ENCODE data around the gene FGF23.

Gene FGF23

DNA sequence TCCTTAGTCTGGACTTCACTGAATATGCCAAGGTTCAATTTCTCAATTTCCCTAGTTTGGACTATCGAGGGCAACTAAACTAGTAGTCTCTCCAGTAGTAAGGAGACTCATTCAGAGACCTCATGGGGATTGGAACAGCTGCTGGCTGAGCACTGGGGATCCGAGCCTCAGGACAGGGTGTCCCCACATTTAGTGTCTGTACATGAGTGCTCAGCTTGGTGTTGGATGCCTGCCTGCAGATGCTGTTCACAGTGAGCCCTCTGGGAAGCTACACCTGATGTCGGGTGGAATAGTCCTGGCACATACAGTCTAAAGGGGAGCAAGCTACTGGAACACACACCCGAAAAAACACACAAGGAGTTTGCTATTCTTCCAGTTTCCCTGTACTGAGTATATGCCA lies 820 bp upstream of the FGF23 start:
- H3K27ac ChIP-seq (ENCODE audit: low read depth, low read length): no peak overlapping the region
- H3K4me3 ChIP-seq (ENCODE audit: low read depth in 1 of 2, low read length in 2 of 2): no peak overlapping the region
- peaks cover 0 to 4% of the 10 kb centered on the region in 2 donors for H3K27me3 ChIP-seq (ENCODE audit: control insufficient read depth in 1 of 2, insufficient read depth in 2 of 2, low read length in 2 of 2)
- H3K4me1 ChIP-seq (ENCODE audit: insufficient read depth, low read length): no peaks in the 10 kb centered on the region
- H3K36me3 ChIP-seq (ENCODE audit: insufficient read depth, low read length): no peaks in the 10 kb centered on the region
- no peaks in the 10 kb centered on the region for H3K9me3 ChIP-seq (ENCODE audit: low read length)
- no peak overlapping the region for H3K9ac ChIP-seq (ENCODE audit: low read length)

DNA sequence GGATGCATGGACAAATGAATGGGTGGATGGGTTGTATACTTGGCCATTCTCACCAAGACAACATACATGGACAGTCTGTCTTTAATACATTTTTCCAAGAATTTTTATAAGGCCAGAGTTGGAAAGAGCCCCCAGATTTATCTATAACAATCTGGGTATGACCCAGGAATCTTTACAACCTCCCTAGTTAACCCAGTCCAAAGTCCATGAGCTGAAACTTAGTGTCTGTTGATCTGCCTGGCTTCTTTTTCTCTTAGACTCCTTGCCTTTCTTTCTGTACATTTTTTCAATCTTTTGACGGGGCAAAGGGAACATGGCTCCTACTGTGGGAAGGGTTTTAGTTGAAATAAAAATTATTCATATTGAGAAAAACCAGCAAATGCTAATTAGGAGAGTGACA lies 740 bp downstream of the FGF23 start:
- Histone ChIP-seq H3K9ac (ENCODE audit: low read length) (no peak overlapping the region), H3K4me3 (ENCODE audit: low read depth in 1 of 2, low read length in 2 of 2) (no peak overlapping the region), H3K4me1 (ENCODE audit: insufficient read depth, low read length) (no peaks in the 10 kb centered on the region), H3K36me3 (ENCODE audit: insufficient read depth, low read length) (no peaks in the 10 kb centered on the region), H3K9me3 (ENCODE audit: low read length) (no peaks in the 10 kb centered on the region), H3K27ac (ENCODE audit: low read depth, low read length) (no peak overlapping the region), H3K27me3 (ENCODE audit: control insufficient read depth in 1 of 2, insufficient read depth in 2 of 2, low read length in 2 of 2) (peaks cover 0 to 4% of the 10 kb centered on the region in 2 donors)

DNA sequence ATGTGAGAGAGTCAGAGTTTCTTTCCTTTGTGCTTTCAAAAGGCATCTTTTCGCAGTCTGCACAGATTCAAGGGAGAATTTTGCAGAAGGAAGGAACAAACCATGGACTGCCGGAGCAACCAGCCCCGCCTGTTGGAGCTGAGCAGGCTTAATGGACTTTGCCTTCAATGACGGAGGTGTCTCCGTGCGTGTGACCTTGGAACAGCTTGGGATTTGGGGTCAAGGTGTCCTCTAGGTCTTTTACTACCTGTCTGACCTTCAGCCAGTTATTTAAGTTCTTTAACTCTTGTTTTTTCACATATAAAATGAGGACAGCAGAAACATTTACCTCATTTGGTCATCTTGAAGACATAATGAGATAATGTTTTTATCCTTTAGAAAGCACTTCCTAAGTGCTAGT lies 4.1 kb downstream of the FGF23 start:
- Histone ChIP-seq H3K27ac (ENCODE audit: low read depth, low read length) (no peak overlapping the region), H3K9me3 (ENCODE audit: low read length) (no peaks in the 10 kb centered on the region), H3K27me3 (ENCODE audit: control insufficient read depth in 1 of 2, insufficient read depth in 2 of 2, low read length in 2 of 2) (peaks cover 0 to 4% of the 10 kb centered on the region in 2 donors), H3K36me3 (ENCODE audit: insufficient read depth, low read length) (no peaks in the 10 kb centered on the region), H3K4me1 (ENCODE audit: insufficient read depth, low read length) (no peaks in the 10 kb centered on the region), H3K9ac (ENCODE audit: low read length) (no peak overlapping the region), H3K4me3 (ENCODE audit: low read depth in 1 of 2, low read length in 2 of 2) (no peak overlapping the region)

DNA sequence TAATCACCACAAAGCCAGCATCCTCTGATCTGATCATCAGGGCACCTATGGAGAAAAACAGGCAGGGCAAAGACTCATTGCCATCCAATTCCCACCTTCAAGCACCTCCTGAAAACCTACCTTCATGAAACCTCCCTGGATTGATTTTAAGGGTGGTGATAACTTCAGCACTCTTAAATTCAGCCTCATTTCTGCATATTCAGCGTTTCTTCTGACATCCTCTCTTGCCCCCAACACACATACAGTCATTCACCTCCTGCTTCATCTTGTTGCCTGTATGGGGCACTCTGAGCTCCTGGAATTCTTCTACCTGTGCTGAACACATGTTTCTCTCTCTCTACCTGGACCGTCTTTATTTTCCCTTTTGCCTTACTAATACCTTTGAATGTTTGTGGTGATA lies 6.9 kb downstream of the FGF23 start:
- Histone ChIP-seq H3K9me3 (ENCODE audit: low read length) (no peaks in the 10 kb centered on the region), H3K4me3 (ENCODE audit: low read depth in 1 of 2, low read length in 2 of 2) (no peak overlapping the region), H3K36me3 (ENCODE audit: insufficient read depth, low read length) (no peaks in the 10 kb centered on the region), H3K27me3 (ENCODE audit: control insufficient read depth in 1 of 2, insufficient read depth in 2 of 2, low read length in 2 of 2) (no peaks in the 10 kb centered on the region), H3K27ac (ENCODE audit: low read depth, low read length) (no peak overlapping the region), H3K9ac (ENCODE audit: low read length) (no peak overlapping the region), H3K4me1 (ENCODE audit: insufficient read depth, low read length) (no peaks in the 10 kb centered on the region)

DNA sequence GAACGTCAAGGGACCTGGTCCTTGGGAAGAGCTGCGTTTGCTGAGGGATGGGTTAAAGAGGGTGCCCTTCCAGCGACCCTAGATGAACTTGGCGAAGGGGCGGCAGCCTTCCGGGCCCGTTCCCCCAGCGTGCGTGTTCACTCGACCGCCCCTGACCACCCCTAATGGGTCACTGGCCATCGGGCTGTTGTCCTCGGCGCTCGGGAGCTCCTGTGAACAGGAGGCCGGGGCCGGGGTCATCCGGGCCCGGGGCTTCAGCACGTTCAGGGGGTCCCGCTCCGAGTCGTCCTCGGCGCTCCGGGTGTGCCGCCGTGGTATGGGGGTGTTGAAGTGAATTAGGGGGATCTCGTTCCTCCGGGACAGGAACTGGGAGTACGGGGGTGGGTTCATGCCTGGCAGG lies 9.2 kb downstream of the FGF23 start:
- H3K4me3 ChIP-seq (ENCODE audit: low read depth in 1 of 2, low read length in 2 of 2): no peak overlapping the region
- no peaks in the 10 kb centered on the region for H3K4me1 ChIP-seq (ENCODE audit: insufficient read depth, low read length)
- H3K27ac ChIP-seq (ENCODE audit: low read depth, low read length): no peak overlapping the region
- H3K9me3 ChIP-seq (ENCODE audit: low read length): no peaks in the 10 kb centered on the region
- no peak overlapping the region for H3K9ac ChIP-seq (ENCODE audit: low read length)
- no peaks in the 10 kb centered on the region for H3K36me3 ChIP-seq (ENCODE audit: insufficient read depth, low read length)
- no peaks in the 10 kb centered on the region for H3K27me3 ChIP-seq (ENCODE audit: control insufficient read depth in 1 of 2, insufficient read depth in 2 of 2, low read length in 2 of 2)

DNA sequence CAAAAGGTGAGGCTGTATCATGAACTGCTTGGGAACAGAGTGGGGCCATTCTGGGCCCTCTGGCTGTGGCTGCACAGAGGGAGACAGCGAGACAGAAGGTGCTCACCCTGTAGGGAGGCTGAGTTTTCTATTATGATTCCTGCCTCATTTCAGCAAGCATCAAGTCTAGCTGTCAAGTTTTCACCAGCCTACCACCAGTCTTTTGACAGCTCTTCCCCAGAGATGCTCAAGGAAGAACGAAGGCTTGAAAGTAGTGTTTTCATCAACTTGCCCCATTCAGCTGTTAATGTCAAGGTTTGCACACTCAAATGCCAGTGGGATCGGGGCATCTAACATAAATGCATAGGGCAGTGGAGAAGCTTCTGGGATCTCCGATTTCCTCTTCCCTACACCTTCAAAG lies 10.0 kb downstream of the FGF23 start:
- H3K9ac ChIP-seq (ENCODE audit: low read length): no peak overlapping the region
- H3K4me3 ChIP-seq (ENCODE audit: low read depth in 1 of 2, low read length in 2 of 2): no peak overlapping the region

DNA sequence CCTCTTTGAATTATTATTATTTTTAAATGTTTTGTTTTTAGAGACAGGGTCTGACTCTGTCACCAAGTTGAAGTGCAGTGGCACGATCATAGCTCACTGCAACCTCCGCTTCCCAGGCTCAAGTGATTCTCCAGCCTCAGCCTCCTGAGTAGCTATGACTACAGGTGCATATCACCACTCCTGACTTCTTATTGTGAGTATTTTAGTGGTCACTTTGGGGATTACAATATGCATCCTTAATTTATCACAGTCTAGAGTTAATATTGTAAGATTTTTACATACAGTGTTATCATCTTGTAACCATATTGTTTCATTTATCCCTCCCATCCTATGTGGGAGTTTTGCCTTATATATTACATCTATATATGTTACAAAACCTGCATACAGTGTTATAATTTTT lies 13.4 kb downstream of the FGF23 start:
- Histone ChIP-seq H3K27ac (ENCODE audit: low read depth, low read length) (no peak overlapping the region), H3K4me3 (ENCODE audit: low read depth in 1 of 2, low read length in 2 of 2) (no peak overlapping the region), H3K9ac (ENCODE audit: low read length) (no peak overlapping the region), H3K36me3 (ENCODE audit: insufficient read depth, low read length) (no peaks in the 10 kb centered on the region), H3K27me3 (ENCODE audit: control insufficient read depth in 1 of 2, insufficient read depth in 2 of 2, low read length in 2 of 2) (no peaks in the 10 kb centered on the region), H3K4me1 (ENCODE audit: insufficient read depth, low read length) (no peaks in the 10 kb centered on the region), H3K9me3 (ENCODE audit: low read length) (no peaks in the 10 kb centered on the region)

More for the DNA sequence above, 10.0 kb downstream of the FGF23 start:
- Histone ChIP-seq H3K36me3 (ENCODE audit: insufficient read depth, low read length) (no peaks in the 10 kb centered on the region), H3K4me1 (ENCODE audit: insufficient read depth, low read length) (no peaks in the 10 kb centered on the region), H3K27me3 (ENCODE audit: control insufficient read depth in 1 of 2, insufficient read depth in 2 of 2, low read length in 2 of 2) (no peaks in the 10 kb centered on the region), H3K27ac (ENCODE audit: low read depth, low read length) (no peak overlapping the region), H3K9me3 (ENCODE audit: low read length) (no peaks in the 10 kb centered on the region)

DNA sequence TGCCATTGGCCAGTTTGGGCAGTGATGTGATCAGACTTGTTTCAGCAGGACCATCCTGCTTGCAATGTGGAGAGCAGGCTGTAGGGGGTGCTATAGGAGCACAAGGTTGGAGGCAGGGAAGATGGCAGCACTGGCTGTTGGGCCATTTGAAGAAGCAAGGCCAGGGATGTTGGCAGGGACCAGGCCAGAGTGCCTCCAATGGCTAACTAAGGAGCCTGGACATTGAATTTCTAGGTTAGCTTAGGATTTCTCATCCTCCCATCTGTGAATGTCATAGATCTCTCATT lies 23.5 kb downstream of the FGF23 start:
- H3K27me3 ChIP-seq (ENCODE audit: control insufficient read depth in 1 of 2, insufficient read depth in 2 of 2, low read length in 2 of 2): no peaks in the 10 kb centered on the region
- H3K36me3 ChIP-seq (ENCODE audit: insufficient read depth, low read length): peaks cover 13% of the 10 kb centered on the region
- H3K4me3 ChIP-seq (ENCODE audit: low read depth in 1 of 2, low read length in 2 of 2): no peak overlapping the region
- H3K27ac ChIP-seq (ENCODE audit: low read depth, low read length): no peak overlapping the region
- H3K4me1 ChIP-seq (ENCODE audit: insufficient read depth, low read length): no peaks in the 10 kb centered on the region
- no peaks in the 10 kb centered on the region for H3K9me3 ChIP-seq (ENCODE audit: low read length)
- H3K9ac ChIP-seq (ENCODE audit: low read length): no peak overlapping the region

DNA sequence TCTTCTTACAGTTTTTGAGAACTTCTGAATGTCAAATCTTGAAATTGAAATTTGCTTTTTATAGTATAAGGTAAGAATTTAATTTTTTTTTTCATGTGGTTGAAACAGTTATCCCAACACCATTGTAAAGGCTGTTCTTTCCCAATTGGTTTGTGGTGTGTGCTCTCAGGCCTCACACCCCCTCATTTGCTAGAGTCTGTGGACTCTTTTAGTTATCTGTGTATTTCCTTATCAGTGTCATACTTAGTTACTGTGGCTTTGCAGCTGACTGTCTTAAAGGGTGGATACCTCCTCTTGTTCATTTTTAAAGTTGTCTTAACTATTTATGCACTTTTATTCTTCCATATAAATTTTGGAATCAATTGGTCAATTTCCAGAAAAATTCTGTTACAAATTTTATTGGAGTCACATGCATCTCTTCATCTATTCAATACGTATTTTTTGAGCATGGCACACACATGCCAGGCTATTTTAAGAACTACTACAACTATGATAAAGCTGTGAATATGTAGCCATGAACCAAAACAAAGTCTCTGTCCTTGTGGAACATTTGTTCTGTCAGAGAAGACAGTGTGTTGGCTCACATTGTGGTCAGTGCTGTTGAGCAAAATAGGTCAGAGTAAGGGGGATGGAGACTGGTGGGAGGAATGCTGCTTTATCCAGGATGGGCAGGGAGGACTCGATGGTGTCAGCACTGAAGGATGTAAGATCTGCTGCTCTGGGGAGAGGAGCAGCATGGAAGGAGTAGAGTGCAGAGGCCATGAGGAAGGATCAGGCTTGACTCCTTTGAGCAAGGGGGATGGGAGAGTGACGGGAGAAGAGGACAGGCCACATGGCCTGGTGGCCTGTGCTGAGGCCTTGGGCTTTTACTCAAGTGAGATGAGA lies 24.1 kb downstream of the FGF23 start:
- Histone ChIP-seq H3K36me3 (ENCODE audit: insufficient read depth, low read length) (peaks cover 16% of the 10 kb centered on the region), H3K27me3 (ENCODE audit: control insufficient read depth in 1 of 2, insufficient read depth in 2 of 2, low read length in 2 of 2) (no peaks in the 10 kb centered on the region), H3K9ac (ENCODE audit: low read length) (no peak overlapping the region), H3K9me3 (ENCODE audit: low read length) (no peaks in the 10 kb centered on the region), H3K27ac (ENCODE audit: low read depth, low read length) (no peak overlapping the region), H3K4me3 (ENCODE audit: low read depth in 1 of 2, low read length in 2 of 2) (no peak overlapping the region), H3K4me1 (ENCODE audit: insufficient read depth, low read length) (no peaks in the 10 kb centered on the region)

DNA sequence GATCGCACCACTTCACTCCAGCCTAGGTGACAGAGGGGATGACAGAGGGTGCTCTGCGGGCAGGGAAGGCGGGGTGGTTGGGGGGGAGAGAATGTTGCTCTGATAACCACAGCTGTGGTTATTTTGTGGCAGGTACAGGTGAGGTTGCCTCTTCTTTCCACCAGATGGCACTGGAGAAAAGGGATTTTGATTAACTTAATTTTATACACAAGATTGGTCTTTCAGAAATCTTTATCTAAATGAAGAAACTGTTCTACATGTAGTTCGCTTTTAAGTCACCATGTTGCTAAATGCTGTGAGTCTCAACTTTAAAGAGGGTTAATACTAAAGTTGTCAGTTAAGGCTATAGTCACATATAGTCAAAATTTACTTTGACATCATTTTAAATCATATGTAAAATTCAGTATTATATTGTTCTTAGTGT lies 25.7 kb downstream of the FGF23 start:
- H3K36me3 ChIP-seq (ENCODE audit: insufficient read depth, low read length): peaks cover 29% of the 10 kb centered on the region
- H3K4me1 ChIP-seq (ENCODE audit: insufficient read depth, low read length): no peaks in the 10 kb centered on the region
- no peak overlapping the region for H3K4me3 ChIP-seq (ENCODE audit: low read depth in 1 of 2, low read length in 2 of 2)
- H3K9ac ChIP-seq (ENCODE audit: low read length): no peak overlapping the region
- H3K27ac ChIP-seq (ENCODE audit: low read depth, low read length): no peak overlapping the region
- H3K9me3 ChIP-seq (ENCODE audit: low read length): no peaks in the 10 kb centered on the region
- H3K27me3 ChIP-seq (ENCODE audit: control insufficient read depth in 1 of 2, insufficient read depth in 2 of 2, low read length in 2 of 2): no peaks in the 10 kb centered on the region

DNA sequence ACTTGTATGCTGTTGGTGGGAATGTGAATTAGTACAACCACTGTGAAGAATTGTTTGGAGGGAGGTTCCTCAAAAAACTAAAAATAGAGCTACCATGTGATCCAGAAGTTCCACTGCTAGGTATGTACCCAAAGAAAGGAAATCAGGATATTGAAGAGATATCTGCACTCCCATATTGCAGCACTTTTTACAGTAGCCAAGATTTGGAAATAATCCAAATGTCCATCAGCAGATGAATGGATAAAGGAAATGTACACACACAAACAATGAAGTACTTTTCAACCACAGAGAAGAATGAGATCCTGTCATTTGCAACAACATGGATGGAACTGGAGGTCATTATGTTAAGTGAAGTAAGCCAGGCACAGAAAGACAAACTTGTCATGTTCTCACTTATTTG lies 32.6 kb downstream of the FGF23 start:
- Histone ChIP-seq H3K9ac (ENCODE audit: low read length) (no peak overlapping the region), H3K9me3 (ENCODE audit: low read length) (no peaks in the 10 kb centered on the region), H3K36me3 (ENCODE audit: insufficient read depth, low read length) (peaks cover 20% of the 10 kb centered on the region), H3K27ac (ENCODE audit: low read depth, low read length) (no peak overlapping the region), H3K4me1 (ENCODE audit: insufficient read depth, low read length) (no peaks in the 10 kb centered on the region), H3K4me3 (ENCODE audit: low read depth in 1 of 2, low read length in 2 of 2) (no peak overlapping the region), H3K27me3 (ENCODE audit: control insufficient read depth in 1 of 2, insufficient read depth in 2 of 2, low read length in 2 of 2) (no peaks in the 10 kb centered on the region)

DNA sequence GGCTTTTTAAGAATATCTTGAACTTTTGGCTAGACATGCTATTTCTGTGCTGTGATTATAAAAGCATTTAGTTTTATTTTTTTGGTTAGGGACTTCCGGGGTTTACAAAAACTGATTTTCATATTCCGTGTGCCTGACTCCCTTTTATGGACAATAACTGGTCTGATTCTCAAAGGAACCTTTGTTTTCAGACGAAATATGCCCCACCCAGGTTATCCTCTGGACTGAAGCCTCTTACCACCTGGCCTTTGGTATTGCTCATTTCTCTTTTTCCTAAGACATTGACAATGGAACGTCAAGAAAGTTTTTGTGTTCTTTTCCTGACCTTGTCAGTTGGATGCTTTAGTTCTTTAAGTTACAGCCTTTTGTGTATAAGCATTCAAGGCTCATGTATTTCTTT lies 47.7 kb downstream of the FGF23 start:
- no peak overlapping the region for H3K4me3 ChIP-seq (ENCODE audit: low read depth in 1 of 2, low read length in 2 of 2)
- H3K27me3 ChIP-seq (ENCODE audit: control insufficient read depth in 1 of 2, insufficient read depth in 2 of 2, low read length in 2 of 2): no peaks in the 10 kb centered on the region
- H3K27ac ChIP-seq (ENCODE audit: low read depth, low read length): no peak overlapping the region
- no peaks in the 10 kb centered on the region for H3K9me3 ChIP-seq (ENCODE audit: low read length)
- H3K9ac ChIP-seq (ENCODE audit: low read length): no peak overlapping the region
- H3K4me1 ChIP-seq (ENCODE audit: insufficient read depth, low read length): peaks cover 5% of the 10 kb centered on the region
- H3K36me3 ChIP-seq (ENCODE audit: insufficient read depth, low read length): peaks cover 23% of the 10 kb centered on the region
